Measurements from ENCODE around the gene CHCHD3.
"Not testable (repeated sequence)": the region's sequence is repeated elsewhere in the genome, so short reads cannot be mapped to it uniquely, and the experiment has no call there.

CHCHD3 gene

GRCh38 chr7:132906193-132906835, 175.6 kb downstream of the CHCHD3 start (continued):
- TF ChIP-seq ZNF518A (tag by site-specific recombination; conservative IDR thresholded peaks at IDR 0.05; ENCODE audit: low read depth) = no peak
- TF ChIP-seq ZBTB11 (tag by site-specific recombination; conservative IDR thresholded peaks at IDR 0.05; ENCODE audit: low read depth) = no peak
- TF ChIP-seq ZBTB8A (tag by site-specific recombination; IDR thresholded peaks at IDR 0.05) = no peak
- no peak for TF ChIP-seq PRDM4 (tag by site-specific recombination; IDR thresholded peaks at IDR 0.05)
- TF ChIP-seq ZNF157 (tag by site-specific recombination; IDR thresholded peaks at IDR 0.05) = no peak
- TF ChIP-seq ZSCAN30 (tag by site-specific recombination; IDR thresholded peaks at IDR 0.05) = no peak

- POLR2A ChIA-PET; H3K27ac ChIP-seq (ENCODE audit: extremely low read depth, low read depth, low read length); H3K4me1 ChIP-seq (ENCODE audit: control insufficient read depth, insufficient read depth, low read length); H3K9me3 ChIP-seq (ENCODE audit: control insufficient read depth, insufficient read depth, low read depth, low read length); H3K36me3 ChIP-seq (ENCODE audit: control insufficient read depth in 2 of 2, insufficient read depth in 1 of 2, low read length in 2 of 2); CTCF ChIA-PET; H3K4me3 ChIP-seq (ENCODE audit: low read depth, low read length): not testable (repeated sequence)
Observed at GRCh38 chr7:132905136-132905535, 176.8 kb downstream of the CHCHD3 start.

GRCh38 chr7:132904209-132904608, 177.7 kb downstream of the CHCHD3 start:
- Histone ChIP-seq H3K4me3 (ENCODE audit: low read depth, low read length) (no peak overlapping the region), H3K4me1 (ENCODE audit: control insufficient read depth, insufficient read depth, low read length) (no peaks in the 10 kb centered on the region), H3K9me3 (ENCODE audit: control insufficient read depth, insufficient read depth, low read depth, low read length) (no peaks in the 10 kb centered on the region), H3K36me3 (ENCODE audit: control insufficient read depth in 2 of 2, insufficient read depth in 1 of 2, low read length in 2 of 2) (no peaks in the 10 kb centered on the region), H3K27ac (ENCODE audit: extremely low read depth, low read depth, low read length) (no peak overlapping the region)
- TF ChIP-seq ZNF174 (tag by site-specific recombination; IDR thresholded peaks at IDR 0.05) = no peak
- peak; percentile 38; the same call in 1 of the 2 replicates for TF ChIP-seq ZNF184 (tag by site-specific recombination; IDR thresholded peaks at IDR 0.05)
- ChIA-PET CTCF (no interaction called here), POLR2A (no interaction called here)
